ENCODE measurements around the gene R3HDM4. TPM values are rescaled to one million over a fixed set of nuclear protein-coding genes. Genes with fewer than 3 reads are reported as not detected.

R3HDM4 gene
- total and polyA plus RNA-seq, 10 of the 15 experiments (the other 5 are each of a cell fraction or from before 2014, with no cell fraction given) = 1.3 to 65.8 (median 27.7) TPM

DNA sequence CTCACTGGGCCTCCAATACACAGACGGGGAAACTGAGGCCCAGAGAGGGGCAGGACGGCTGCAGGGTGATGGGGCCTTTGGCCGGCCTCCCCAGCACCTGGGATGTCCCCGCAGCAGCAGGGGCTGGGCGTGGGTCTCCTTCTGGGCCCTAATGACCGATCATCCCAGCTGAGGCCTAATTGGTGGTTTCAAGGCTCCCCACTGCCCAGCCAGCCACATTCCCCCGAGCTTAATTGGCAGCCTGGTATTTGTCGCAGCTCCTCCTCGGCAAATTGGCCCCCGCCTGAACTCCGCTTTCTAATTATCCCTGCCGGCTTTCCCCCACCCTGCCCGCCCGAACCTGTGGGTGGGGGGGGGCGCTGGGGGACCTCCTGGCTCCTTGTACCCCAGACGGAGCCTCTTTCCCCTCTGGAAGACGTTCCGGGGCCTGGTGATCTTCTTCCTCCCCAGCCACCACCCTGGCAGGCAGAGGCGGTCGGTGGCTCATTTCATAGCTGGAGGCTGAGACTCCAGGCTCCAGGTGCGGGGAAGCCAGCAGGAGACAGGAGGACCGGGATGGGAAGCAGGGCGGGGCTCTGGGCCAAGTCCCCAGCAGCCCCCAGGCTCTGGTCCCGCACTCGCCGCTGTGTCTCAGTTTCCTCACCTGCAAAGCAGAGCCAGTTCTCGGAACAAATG lies 43.9 kb upstream of the R3HDM4 start:
- ATAC-seq (no peak), DNase-seq (ENCODE audit: low read depth, low spot score) (no peak), FAIRE-seq (no peak)
- peaks cover 36% of the 10 kb centered on the region for H3K4me1 ChIP-seq (ENCODE audit: control insufficient read depth, insufficient read depth, low read length)
- H3K9ac ChIP-seq (ENCODE audit: control insufficient read depth, insufficient read depth, low read length) = no peak overlapping the region
- no peaks in the 10 kb centered on the region for H3K9me3 ChIP-seq (replicated peaks; ENCODE audit: control insufficient read depth, insufficient read depth, low read length)
- in situ Hi-C loops (cut with MboI) = no loop called here
- ChIA-PET RAD21 (ENCODE audit: unreplicated experiment) (no interaction called here), POLR2A (no interaction called here), CTCF (no interaction called here), SMC1A (ENCODE audit: uncharacterized antibody, unreplicated experiment) (no interaction called here)
- H3K4me2 ChIP-seq (ENCODE audit: control insufficient read depth, insufficient read depth) = no peak overlapping the region
- 80% methylated on average over 21 of the region's 27 CpGs for WGBS (ENCODE audit: insufficient coverage, insufficient replicate concordance, low lambda C conversion rate, missing lambda C conversion rate)
- intact Hi-C loops (cut with micrococcal nuclease; ENCODE audit: unreplicated experiment) = no loop called here
- peaks cover 3% of the 10 kb centered on the region; the same call in 1 of the 2 replicates for H4K20me1 ChIP-seq (ENCODE audit: control insufficient read depth, insufficient read depth)
- H2AFZ ChIP-seq (ENCODE audit: control insufficient read depth, low read depth, low read length) = no peak overlapping the region
- H3K4me3 ChIP-seq = no peak overlapping the region
- BruUV-seq (replicated peaks) = no TSS peak
- TF ChIP-seq HDGF (IDR thresholded peaks at IDR 0.05) = no peak
- TF ChIP-seq ZNF274 (IDR thresholded peaks at IDR 0.05; ENCODE audit: insufficient read depth, insufficient read length) = no peak
- no peak for TF ChIP-seq GABPA (IDR thresholded peaks at IDR 0.05; ENCODE audit: low read depth)
- TF ChIP-seq NR2C2 (IDR thresholded peaks at IDR 0.05; ENCODE audit: borderline replicate concordance, control insufficient read depth, insufficient read length, low read depth) = no peak
- TF ChIP-seq, protein P1, sequence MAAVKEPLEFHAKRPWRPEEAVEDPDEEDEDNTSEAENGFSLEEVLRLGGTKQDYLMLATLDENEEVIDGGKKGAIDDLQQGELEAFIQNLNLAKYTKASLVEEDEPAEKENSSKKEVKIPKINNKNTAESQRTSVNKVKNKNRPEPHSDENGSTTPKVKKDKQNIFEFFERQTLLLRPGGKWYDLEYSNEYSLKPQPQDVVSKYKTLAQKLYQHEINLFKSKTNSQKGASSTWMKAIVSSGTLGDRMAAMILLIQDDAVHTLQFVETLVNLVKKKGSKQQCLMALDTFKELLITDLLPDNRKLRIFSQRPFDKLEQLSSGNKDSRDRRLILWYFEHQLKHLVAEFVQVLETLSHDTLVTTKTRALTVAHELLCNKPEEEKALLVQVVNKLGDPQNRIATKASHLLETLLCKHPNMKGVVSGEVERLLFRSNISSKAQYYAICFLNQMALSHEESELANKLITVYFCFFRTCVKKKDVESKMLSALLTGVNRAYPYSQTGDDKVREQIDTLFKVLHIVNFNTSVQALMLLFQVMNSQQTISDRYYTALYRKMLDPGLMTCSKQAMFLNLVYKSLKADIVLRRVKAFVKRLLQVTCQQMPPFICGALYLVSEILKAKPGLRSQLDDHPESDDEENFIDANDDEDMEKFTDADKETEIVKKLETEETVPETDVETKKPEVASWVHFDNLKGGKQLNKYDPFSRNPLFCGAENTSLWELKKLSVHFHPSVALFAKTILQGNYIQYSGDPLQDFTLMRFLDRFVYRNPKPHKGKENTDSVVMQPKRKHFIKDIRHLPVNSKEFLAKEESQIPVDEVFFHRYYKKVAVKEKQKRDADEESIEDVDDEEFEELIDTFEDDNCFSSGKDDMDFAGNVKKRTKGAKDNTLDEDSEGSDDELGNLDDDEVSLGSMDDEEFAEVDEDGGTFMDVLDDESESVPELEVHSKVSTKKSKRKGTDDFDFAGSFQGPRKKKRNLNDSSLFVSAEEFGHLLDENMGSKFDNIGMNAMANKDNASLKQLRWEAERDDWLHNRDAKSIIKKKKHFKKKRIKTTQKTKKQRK (IDR thresholded peaks at IDR 0.05; ENCODE audit: low read depth, low read length) = no peak
- TF ChIP-seq, protein P2, sequence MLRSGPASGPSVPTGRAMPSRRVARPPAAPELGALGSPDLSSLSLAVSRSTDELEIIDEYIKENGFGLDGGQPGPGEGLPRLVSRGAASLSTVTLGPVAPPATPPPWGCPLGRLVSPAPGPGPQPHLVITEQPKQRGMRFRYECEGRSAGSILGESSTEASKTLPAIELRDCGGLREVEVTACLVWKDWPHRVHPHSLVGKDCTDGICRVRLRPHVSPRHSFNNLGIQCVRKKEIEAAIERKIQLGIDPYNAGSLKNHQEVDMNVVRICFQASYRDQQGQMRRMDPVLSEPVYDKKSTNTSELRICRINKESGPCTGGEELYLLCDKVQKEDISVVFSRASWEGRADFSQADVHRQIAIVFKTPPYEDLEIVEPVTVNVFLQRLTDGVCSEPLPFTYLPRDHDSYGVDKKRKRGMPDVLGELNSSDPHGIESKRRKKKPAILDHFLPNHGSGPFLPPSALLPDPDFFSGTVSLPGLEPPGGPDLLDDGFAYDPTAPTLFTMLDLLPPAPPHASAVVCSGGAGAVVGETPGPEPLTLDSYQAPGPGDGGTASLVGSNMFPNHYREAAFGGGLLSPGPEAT (IDR thresholded peaks at IDR 0.05; ENCODE audit: low read depth) = no peak
- TF ChIP-seq CHD4 (IDR thresholded peaks at IDR 0.05) = no peak
- TF ChIP-seq RELA (IDR thresholded peaks at IDR 0.05; ENCODE audit: borderline replicate concordance, partially characterized antibody) = no peak
- TF ChIP-seq RFX5 (IDR thresholded peaks at IDR 0.05; ENCODE audit: low read depth, low read length) = no peak
- TF ChIP-seq HCFC1 (IDR thresholded peaks at IDR 0.05; ENCODE audit: low read length) = no peak
- TF ChIP-seq WRNIP1 (IDR thresholded peaks at IDR 0.05; ENCODE audit: borderline replicate concordance, low read depth, low read length) = no peak
- TF ChIP-seq, protein P3, sequence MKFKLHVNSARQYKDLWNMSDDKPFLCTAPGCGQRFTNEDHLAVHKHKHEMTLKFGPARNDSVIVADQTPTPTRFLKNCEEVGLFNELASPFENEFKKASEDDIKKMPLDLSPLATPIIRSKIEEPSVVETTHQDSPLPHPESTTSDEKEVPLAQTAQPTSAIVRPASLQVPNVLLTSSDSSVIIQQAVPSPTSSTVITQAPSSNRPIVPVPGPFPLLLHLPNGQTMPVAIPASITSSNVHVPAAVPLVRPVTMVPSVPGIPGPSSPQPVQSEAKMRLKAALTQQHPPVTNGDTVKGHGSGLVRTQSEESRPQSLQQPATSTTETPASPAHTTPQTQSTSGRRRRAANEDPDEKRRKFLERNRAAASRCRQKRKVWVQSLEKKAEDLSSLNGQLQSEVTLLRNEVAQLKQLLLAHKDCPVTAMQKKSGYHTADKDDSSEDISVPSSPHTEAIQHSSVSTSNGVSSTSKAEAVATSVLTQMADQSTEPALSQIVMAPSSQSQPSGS (IDR thresholded peaks at IDR 0.05; ENCODE audit: low read length) = no peak
- TF ChIP-seq, protein P4, sequence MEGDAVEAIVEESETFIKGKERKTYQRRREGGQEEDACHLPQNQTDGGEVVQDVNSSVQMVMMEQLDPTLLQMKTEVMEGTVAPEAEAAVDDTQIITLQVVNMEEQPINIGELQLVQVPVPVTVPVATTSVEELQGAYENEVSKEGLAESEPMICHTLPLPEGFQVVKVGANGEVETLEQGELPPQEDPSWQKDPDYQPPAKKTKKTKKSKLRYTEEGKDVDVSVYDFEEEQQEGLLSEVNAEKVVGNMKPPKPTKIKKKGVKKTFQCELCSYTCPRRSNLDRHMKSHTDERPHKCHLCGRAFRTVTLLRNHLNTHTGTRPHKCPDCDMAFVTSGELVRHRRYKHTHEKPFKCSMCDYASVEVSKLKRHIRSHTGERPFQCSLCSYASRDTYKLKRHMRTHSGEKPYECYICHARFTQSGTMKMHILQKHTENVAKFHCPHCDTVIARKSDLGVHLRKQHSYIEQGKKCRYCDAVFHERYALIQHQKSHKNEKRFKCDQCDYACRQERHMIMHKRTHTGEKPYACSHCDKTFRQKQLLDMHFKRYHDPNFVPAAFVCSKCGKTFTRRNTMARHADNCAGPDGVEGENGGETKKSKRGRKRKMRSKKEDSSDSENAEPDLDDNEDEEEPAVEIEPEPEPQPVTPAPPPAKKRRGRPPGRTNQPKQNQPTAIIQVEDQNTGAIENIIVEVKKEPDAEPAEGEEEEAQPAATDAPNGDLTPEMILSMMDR (IDR thresholded peaks at IDR 0.05 in 2 of 3, conservative IDR thresholded peaks at IDR 0.05 in 1 of 3; ENCODE audit: control insufficient read depth in 2 of 3, extremely low read depth in 1 of 3, insufficient read depth in 1 of 3, low read depth in 3 of 3, low read length in 3 of 3) = no peak
- no peak for TF ChIP-seq FOXK2 (IDR thresholded peaks at IDR 0.05)
- no peak for TF ChIP-seq CBX5 (IDR thresholded peaks at IDR 0.05; ENCODE audit: low read depth)
- no peak overlapping the region for H3K27ac ChIP-seq (ENCODE audit: control insufficient read depth, insufficient read depth)
- H3K36me3 ChIP-seq (ENCODE audit: control insufficient read depth in 2 of 2, insufficient read depth in 2 of 2, low read length in 1 of 2) = peaks cover 11 to 27% of the 10 kb centered on the region in 2 experiments
- H3K27me3 ChIP-seq (replicated peaks in 1 of 2; ENCODE audit: control insufficient read depth in 2 of 2, insufficient read depth in 2 of 2, low read length in 1 of 2) = no peaks in the 10 kb centered on the region
- H3K79me2 ChIP-seq (ENCODE audit: control insufficient read depth, insufficient read depth, low read length) = peaks cover 41% of the 10 kb centered on the region

Measured in GM12878 (cell line).